NCI-H510A (cell line): Measurements from ENCODE around the gene CYTH1.
A peak's percentile ranks its signal among the peaks of the same experiment; 100 is the strongest.

Experiments used
- DNase-seq: peaks from one replicate; lab custom pipeline; 2025; lab: John Stamatoyannopoulos, UW

The CYTH1 gene

DNA sequence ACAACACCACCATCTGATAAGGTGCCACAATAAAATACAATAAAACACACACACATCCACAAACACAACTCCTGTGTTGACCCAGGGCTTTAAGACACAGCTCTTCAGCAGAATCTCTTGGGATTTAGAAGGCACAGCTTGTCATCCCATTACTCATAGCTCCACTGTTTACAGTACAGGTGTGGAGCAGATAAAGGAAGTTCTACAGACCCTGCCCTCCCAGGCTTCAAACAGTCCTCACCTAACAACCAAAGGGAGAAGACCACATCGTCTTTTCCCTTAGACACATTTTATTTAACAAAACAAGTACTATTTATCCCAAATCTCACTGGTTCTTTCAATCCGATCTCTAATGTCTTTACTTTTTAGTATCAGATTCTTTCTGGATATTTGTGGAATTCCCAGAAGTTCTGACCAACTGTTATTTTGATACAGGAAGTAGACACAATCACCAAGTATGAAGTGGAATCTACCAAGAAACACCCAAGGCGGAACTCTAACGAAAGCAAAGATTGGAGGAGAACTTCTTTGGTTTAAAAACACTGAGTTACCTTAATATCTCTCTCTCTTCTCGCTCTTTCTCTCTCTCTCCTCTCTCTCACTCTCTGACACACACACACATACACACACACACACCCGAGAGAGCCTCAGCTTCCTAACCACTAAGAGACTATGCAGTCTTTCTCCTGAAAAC is 46.1 kb downstream of the CYTH1 start:
- DNase-seq: no peak

DNA sequence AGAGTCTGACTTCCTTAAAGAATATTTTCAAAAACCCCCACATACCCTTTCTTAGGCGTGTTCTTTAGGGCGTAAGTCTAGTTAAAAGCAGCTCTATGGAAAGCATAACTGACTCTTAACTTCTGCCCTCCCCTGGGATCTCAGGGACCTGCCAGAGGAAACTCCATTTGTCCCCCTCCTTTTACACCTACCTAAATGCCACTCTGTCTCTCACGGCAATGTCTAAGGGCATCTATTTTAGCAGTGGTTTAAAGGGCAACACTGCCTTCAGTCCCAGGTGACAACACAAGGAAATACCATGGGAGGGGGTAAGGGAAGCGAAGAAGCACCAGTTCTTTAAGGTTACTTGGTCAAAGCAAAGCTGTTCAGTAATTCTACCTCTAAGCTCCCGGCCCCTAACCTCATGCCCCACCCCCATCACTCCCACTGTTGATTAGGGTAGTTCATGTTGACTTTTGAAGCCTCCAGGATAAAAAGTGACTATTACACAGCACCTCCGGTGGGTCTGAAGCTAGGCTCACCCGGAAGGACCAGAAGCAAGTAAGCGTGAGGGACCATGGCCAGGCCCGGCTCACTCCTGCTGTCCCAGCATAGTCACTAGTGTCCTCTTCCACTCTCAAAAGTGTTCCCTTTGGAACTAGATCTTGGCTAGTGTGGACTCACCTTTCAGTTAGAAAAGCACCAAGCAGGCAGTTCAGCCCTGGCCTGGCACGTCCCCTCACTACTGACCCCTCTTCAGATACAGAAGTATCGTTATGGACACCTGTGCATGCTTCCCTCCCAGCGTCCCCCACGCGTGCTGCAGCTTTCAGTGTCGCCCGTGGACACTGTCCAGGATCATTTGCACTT is 47.1 kb downstream of the CYTH1 start:
- DNase-seq: no peak

DNA sequence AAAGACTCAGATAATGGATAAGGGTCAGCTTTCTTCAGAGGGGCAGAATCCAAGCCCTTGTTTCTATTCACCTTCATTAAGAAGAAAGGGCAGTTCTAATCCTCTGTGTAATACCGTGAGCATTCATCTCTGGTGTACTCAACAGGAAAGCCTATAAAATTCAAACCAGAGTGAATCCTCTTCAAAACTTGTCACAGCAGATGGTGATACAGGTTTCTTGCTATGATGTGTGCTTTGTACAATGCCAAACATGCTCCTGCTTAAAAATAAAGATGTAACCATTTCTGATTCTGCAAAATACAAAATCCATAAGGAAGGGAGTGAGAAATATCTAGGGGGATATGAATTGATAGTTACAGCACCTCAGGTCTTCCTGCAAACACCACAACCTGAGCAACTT is 49.7 kb downstream of the CYTH1 start:
- no peak for DNase-seq

DNA sequence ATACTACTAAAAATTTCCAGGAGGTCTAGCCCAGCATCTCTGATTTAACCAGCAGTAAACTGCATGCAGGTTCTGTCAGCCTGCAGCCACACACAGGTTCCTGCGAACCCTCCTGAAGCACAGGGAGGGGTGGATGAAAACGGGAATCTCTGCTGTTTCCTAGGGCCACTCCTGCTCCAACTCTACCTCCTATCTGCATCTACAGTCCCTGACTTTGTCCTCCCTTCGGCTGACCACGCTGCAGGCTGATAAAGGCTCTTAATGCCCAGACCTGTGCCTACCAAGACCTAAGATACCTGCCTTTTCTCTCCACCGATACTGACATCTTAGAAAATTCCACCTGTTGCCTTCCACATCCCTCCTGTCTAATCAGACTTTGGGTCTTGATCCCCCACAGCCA is 50.2 kb downstream of the CYTH1 start:
- no peak for DNase-seq

DNA sequence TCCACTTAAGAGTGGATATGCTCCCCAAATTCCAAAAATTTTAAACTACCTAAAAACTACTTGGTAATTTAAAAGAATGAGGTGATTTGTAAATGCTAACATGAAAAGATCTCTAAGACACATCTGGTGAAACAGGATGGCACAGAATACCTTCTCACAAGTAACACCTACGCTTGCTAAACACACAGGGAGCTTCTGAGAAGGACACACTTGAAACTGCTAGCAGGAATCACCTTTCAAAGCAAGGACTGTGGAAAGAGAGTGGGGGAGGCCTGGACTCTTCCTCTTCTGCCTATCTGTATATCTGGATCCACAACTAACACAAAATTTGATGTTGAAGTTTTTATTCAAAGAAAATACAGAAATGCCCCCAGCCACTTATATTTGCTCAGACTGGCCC is 52.4 kb downstream of the CYTH1 start:
- no peak for DNase-seq

DNA sequence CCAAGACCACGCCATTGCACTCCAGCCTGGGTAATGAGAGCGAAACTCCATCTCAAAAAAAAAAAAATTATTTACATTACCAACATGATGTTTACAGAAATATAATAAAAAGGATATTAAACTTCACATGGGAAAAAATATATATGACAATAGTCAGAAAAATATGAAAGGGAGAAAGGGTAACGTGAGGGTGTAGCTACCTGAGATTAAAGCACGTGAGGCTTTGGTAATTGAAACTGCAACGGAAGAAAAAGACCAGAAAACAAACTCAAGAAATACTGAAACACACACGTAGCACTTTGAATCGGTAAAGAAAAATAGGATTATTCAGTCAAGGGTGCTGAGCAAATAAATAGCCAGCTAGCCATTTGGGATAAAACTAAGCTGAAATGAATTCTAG is 53.6 kb downstream of the CYTH1 start:
- no peak for DNase-seq

DNA sequence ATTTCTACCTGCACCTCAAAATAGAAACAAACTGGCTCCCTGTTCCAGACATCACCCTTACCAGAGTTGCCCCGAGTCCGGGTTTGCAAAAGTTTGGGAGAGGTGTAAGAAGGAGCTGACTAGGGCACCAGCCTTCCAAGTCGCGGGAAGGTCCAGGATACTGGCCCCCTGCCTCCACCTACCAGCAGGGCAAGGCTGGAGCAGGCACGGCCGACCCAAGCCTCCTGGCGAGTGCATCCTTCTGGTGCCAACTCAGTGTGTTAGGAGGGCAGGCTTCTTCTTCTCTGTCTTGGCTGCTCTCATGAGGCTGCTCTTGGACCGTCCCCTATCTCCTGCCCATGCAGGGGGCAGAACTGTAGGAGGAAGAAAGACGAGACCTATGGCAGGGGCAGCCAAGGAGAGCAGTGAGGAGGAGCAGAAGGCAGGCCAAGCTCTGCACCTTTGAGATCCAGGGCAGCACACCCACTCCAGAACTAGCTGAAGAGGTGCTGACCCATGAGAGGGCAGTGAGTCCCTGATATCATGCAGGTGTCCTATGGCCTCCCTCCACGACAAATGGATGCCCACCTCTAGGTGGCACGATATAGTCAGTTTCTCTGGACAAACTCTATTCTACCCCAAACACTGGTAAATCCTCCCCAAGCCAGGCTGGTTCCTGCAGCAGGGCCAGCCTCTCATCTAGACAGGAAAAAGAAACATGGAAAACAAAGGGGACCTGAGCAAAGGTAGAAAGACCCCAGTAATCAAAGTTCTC is 54.4 kb downstream of the CYTH1 start:
- DNase-seq: no peak

DNA sequence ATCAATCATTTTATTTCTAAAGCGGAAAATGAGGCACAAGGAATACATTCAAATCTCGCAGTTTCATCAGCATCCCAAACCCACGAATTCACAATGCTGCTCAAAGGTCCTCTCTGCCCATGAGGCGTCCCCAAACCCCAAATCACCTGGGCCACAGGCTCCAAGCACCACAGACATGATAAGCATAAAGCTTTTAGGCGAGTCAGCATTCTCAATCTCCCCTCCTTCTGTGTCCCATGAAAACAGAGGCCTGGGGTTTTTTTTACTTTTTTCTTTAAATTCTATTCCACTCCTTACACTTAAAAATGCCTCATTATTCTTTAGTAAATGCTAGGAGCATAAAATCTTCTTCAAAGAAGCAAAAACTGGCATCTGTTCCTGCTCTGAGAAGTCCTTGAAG is 55.0 kb downstream of the CYTH1 start:
- DNase-seq: no peak

DNA sequence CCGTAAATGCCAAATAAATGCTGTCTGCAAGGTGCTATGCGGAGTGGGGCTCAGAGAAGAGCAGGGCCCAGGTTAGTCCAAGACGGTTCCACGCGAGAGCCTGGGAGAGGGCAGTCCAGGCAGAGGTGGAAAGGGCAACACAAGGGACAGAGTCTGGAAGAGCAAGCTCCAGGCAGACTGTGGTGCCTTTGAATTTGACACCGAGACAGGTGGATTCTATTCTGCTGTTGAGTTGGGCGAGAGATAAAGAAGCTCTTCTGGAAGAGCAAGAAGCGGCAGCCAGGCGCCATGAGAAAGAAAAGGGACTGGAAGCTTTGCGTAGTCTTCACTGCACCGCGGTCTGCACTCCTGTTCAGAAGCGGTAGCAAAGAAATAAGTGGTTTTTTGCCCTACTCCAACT is 55.6 kb downstream of the CYTH1 start:
- no peak for DNase-seq

DNA sequence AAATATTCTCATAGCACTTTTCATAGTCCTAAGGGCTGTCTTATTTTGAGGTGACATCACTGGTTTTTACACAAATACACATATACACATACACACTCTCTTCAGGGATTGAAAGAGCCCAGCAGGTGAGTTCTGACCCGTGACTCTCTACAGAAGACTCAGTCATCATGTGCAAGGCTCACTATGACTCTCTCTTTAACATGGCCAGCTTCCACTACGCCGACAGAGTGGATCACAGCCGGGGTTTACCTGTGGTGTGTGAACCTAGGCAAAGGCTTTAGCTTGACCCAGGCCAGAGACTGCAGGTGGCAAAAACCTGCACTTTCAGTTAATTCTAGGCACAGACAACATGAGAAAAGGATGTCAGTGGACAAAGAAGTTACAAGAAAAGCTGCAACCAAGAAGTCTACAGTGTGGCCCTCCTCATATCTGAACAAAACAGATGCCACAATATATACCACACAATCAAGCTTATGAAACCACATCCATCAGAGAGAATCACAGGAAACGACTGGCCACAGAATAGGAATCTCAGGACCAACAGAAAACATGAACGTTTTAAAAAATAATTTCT is 56.5 kb downstream of the CYTH1 start:
- DNase-seq: no peak

DNA sequence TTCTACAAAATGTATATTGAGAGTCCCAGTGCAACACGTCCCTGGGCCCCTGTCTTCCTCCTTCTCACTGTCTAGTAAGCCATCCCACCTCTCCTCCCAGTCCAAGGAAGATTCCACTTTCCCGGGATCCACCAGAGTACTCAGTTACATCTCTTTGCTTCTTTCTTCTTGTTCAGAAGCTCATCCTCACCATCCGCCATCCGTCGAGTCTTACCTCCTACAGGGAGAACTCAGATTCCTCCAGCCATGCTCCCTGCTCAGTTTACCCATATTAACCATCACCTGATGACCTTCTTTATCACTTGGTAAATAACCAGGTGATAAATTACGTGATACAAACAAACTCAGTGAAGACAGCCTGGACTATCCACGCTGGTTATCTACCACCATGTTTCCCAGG is 57.1 kb downstream of the CYTH1 start:
- DNase-seq: no peak

DNA sequence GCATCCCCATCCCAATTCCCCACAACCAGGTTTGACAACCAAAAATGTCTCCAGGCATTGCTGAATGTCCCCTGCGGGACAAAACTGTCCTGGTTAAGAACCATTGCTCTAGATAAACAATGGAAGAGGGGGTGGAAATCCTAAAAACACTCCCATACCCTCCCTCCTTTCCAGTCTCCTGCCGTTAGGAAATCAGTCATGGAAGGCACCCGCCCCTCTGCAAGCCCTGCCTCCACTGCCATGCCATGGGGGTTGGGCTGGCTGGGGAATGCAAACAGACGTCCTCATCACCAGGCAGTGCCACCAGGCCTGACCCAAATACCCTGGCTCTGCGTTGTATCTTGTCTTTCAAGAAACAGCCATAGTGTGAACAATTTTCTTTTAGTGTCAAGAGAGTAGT is 57.5 kb downstream of the CYTH1 start:
- no peak for DNase-seq

DNA sequence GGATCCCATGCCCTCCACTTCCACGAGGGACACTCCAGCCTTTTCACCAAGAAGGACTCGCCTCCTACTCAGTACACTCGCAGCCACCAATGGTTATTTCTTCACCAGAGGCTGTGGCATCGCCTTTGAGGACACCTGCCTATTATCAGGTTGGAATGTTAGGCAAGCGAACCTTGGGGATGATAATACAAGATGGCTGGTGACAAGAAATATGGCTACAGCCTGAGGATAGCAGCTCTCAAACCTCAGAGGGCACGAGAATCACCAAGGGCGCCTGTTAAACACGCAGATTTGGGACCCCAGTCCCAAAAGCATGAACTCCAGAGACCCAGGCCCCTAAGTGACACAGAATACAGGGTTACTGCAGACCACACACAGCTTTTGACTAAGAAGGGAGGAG is 58.1 kb downstream of the CYTH1 start:
- no peak for DNase-seq

DNA sequence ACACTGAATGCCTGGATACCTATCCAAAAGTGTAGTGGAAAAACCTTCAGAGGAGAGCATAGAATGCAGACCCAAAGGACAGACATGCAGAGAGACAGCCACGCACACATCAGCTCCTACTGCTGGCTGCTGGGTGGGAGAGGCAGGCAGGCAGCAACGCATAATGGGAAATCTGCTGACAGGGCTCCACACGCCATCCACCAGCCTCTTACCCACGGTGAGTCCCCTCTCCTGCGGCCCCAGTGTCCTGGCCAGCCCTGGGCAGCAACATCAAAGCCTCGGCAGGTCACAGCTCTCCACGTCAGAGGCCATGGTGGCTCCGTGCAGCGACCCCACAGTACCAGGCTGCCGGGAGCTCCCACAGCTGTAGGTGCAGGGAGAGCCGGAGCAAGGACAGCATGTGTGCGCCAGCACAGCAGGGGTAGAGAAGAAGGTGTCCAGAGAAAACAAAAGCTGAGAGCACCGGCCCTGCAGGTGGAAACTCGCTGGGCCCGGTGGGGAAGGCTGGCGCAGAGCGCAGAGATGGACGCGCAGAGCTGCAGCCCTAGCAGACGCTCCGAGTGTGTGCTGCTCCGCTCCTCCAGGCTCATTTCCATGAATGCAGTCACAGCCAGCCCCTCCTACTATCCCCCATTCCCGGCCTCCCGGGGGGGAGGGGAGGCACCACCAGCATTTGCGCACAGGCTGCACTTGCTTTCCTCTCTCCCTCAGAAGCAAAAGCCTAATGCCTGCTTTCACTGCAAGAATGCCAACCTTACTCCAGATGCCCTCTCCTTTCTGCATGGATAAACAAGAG is 58.9 kb downstream of the CYTH1 start:
- no peak for DNase-seq

DNA sequence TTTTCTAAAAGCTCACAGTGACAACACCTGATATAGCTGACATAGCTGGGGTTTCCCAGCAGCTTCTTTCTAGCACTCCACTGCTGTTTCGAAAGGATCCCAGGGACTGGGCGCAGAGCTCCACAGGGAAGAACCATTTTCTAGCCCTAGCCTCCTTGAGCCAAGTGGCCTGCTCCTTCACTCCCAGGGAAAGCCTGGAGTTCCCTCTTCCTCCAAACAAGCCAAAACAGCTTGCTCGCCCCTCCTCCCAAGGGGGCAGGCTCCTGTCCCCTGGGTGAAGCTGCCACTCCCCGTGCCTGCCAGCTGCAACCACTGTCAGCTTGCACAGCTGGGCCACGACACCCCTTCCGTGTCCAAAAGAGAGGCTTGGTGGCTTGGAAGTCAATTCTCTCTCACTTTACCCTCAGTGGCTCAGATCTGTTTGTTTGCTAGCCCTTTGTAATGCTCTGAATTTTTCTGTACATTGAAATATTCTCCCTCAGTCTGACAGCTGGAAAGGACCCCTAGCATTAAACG is 59.8 kb downstream of the CYTH1 start:
- DNase-seq: no peak

DNA sequence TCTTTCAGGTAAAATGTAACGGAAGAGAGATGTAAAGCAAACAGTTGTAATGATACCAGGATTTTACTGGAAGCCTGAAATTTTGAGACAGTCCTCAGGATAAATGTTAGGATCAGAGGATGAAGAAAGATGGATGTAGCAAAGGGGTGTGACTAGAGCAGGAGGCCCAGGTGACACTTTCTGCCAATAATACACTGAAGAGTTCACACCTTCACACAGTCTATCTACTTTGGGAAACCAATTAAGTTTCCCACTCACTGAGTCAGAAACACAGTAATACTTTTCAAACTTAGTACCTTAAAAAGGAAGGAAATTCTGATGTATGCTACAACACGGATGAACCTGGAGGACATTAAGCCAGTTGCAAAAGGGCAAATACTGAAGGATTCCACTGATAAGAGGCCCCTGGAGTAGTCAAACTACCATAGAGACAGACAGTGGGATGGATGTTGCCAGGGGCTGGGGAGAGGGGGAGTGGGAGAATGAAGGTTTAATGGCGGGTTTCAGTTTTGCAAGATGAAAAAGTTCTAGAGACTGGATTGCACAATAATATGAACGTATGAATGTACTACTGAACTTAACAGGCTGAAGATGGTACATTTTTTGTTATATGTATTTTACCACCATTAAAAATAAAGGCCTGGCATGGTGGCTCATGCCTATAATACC is 62.3 kb downstream of the CYTH1 start:
- DNase-seq: no peak

DNA sequence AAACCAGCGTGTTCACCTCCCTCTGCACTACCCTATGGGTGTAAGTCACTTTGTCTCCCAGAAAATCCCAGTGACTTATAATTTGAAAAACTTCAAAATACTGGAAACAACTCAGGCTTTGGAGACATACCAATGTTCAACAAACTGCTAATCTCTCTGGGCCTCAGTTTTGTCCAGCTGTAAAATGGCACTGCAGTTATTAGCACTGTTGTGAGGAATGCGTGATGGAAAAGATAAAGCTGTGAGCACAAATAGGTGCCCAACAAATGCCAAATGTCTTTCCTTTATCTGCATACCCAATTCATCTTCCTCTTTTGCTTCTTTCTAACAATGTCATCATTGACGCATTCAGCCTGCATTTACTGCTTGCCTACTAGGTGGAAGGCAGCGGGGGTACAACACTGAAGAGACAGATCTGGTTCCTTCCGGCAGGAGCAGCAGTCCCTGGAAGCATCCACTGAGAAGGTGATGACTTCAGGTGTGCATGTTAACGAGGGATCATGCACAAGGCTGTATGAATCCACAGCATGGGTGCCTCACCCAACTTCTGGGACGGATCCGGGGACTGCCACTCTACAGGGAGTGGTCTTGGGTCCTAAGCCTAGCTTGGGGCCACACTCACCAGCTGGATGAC is 63.4 kb downstream of the CYTH1 start:
- no peak for DNase-seq

DNA sequence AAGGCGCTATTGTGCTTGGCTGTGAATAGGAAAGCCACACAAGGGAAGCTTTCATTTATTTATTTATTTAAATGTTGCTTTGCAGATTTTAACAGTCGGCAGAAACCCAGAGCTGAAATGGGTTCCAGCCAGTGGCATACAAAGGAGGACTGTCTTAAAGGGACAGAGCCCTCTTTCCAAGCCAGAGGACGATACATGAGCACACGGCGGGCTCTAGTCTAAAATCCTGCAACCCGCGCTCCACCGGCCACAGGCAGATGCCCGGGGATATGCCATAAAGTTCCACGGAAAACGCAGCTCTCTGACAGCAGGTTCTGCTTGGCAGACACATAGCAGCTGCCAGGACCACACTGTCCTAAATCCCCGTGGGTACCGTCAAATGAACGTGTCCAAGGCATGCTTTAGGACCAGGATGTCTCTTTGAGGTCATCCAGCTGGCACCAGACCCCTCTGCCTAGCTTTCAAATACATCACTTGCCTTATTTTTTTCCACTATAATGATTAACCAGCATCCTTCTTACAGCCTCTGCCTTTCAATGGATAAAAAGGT is 64.6 kb downstream of the CYTH1 start:
- peak; percentile 46 for DNase-seq

DNA sequence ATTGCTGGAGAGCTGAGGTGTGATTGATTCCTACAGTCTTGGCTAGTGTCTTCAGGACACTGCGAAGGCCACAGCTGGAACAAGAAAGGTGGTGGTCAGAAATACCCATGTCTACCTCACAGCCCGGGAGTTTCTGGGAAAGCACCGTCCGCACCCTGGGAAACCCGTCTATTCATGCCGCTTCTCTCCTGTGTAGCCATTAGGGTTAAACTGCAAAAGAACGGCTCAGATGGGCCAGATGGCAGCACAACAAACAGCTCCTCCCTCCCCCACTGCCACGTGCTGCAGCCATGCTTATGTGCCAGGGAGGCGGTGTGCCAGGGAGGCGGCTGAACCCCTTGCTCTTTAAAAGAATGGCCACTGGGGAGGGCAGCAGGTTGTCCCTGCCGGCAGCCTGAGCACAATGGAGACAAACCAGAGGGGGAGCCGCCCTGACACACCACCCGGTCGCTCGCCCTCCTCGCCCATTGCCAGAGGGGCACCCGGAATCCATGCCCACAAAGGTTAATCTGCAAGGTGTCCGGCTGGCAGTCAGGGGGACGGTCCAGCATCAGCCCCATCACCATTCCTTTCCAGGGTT is 65.2 kb downstream of the CYTH1 start:
- peak; percentile 37 for DNase-seq

DNA sequence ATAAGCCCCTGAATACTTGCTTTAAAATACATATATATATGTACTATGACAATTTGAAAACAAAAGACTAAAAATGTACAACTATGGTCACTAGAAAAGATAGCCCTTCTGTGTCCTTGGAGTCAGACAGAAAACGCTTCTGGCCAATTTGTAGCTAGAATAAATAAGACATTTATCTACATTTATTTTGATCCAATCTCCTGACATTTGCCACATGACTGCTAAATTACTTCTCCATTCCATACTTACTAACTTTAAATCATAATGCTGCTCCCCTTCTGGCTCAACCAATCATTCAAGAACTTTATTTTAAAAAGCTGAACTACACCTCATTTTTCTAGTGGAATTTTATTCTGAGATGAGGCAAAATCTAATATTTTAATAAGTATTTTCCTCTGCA is 65.8 kb downstream of the CYTH1 start:
- DNase-seq: no peak
